HCT116 (cell line): ENCODE results near the gene ACADS. TPM values are rescaled to one million over a fixed set of nuclear protein-coding genes. Genes with fewer than 3 reads are reported as not detected.

ENCODE experiments used
- ATAC-seq: fragments of 200-7000 bp; cut with Tn5 transposase; 2 replicates; pipeline ENCODE4 v1.9.1; 2020; ENCODE audit warnings: mild to moderate bottlenecking, moderate library complexity
- Bru-seq: library from RNA; stranded (reverse); fragments of 400-500 nt; gene quantifications from one replicate; lab custom pipeline; 2021; lab: Mats Ljungman, UMichigan
- BruChase-seq, 2 experiments: library from RNA; stranded (reverse); fragments of 400-500 nt; gene quantifications; one replicate each; lab custom pipeline; 2021; lab: Mats Ljungman, UMichigan
- BruUV-seq: library from RNA; stranded (reverse); fragments of 400-500 nt; replicated peaks from 2 replicates; lab custom pipeline; 2021; lab: Mats Ljungman, UMichigan
- CTCF ChIA-PET: fragments of 300-600 bp; sonication (Branson Sonifier 250); formaldehyde crosslinking; loops from one replicate; lab custom pipeline; 2021; ENCODE audit warnings: antibody characterized with exemption; lab: Charles Lee
- POLR2A ChIA-PET: fragments of 300-600, 350-600 bp; sonication (Branson Sonifier 250); formaldehyde crosslinking; loops from one replicate; lab custom pipeline; 2021; ENCODE audit warnings: antibody characterized with exemption; lab: Charles Lee
- RAD21 ChIA-PET, 2 experiments: fragments of 300-600 bp; sonication (Branson Sonifier 250); formaldehyde crosslinking; loops; one replicate each; lab custom pipeline; 2023; ENCODE audit warnings: low total read pairs in 2 of 2; ENCODE audit not compliant: uncharacterized antibody in 2 of 2, unreplicated experiment in 2 of 2, low non-redundant PET in 1 of 2; lab: Charles Lee
- DNase-seq: peaks from one replicate; pipeline ENCODE4 v3.0.0-alpha.2; 2010; ENCODE audit warnings: low read depth, low spot score
- H2AFZ ChIP-seq: fragments of 200-600 bp; shearing (Covaris generic), sonication (generic); 2 replicates; pipeline ENCODE4 v1.6.1; 2017; ENCODE audit warnings: low read depth, mixed run types, mixed read lengths, antibody characterized with exemption, low read length; ENCODE audit not compliant: poor library complexity, severe bottlenecking
- H3K27ac ChIP-seq: 2 replicates; pipeline ENCODE4 v1.5.1; 2012; ENCODE audit warnings: low read depth, low read length
- H3K27me3 ChIP-seq: fragments of 200-600 bp; sonication (generic); 2 replicates; pipeline ENCODE4 v1.6.1; 2016; ENCODE audit warnings: mixed run types, low read length, mixed read lengths; ENCODE audit not compliant: insufficient read depth
- H3K36me3 ChIP-seq, 2 experiments: fragments of 200-500 bp in 1 of 2; fragments of 200-600 bp in 1 of 2; sonication (Bioruptor generic) in 1 of 2; sonication (generic) in 1 of 2; 2 replicates each; pipeline versions ENCODE4 v1.5.1 to v1.6.1; 2014 to 2016; ENCODE audit warnings: low read length in 2 of 2, inconsistent platforms in 1 of 2, mixed read lengths in 1 of 2, mixed run types in 1 of 2; ENCODE audit not compliant: insufficient read depth in 2 of 2, control insufficient read depth in 1 of 2
- H3K4me1 ChIP-seq, 2 experiments: fragments of 200-600 bp in 1 of 2; sonication (generic) in 1 of 2; 2 replicates each; pipeline versions ENCODE4 v1.5.1 to v1.6.1; 2012 to 2017; ENCODE audit warnings: low read length in 2 of 2, inconsistent platforms in 1 of 2, mild to moderate bottlenecking in 1 of 2, mixed read lengths in 1 of 2, mixed run types in 1 of 2, moderate library complexity in 1 of 2; ENCODE audit not compliant: insufficient read depth in 2 of 2, control insufficient read depth in 1 of 2
- H3K4me2 ChIP-seq: fragments of 200-600 bp; sonication (generic); 2 replicates; pipeline ENCODE4 v1.6.1; 2017; ENCODE audit warnings: mixed run types, low read length, mixed read lengths
- H3K4me3 ChIP-seq, 2 experiments: fragments of 200-600 bp in 1 of 2; sonication (generic) in 1 of 2; replicated peaks in 1 of 2; 2 replicates each; pipeline ENCODE4 v1.5.1; 2011 to 2016; ENCODE audit warnings: low read length in 2 of 2, control low read depth in 1 of 2, low read depth in 1 of 2, mild to moderate bottlenecking in 1 of 2, mixed read lengths in 1 of 2, mixed run types in 1 of 2
- H3K79me2 ChIP-seq: fragments of 200-600 bp; sonication (generic); 2 replicates; pipeline ENCODE4 v1.6.1; 2017; ENCODE audit warnings: mild to moderate bottlenecking, mixed run types, low read length, moderate library complexity, mixed read lengths; ENCODE audit not compliant: insufficient read depth
- H3K9ac ChIP-seq: fragments of 200-600 bp; sonication (generic); 2 replicates; pipeline ENCODE4 v1.6.1; 2016; ENCODE audit warnings: low read length, mixed read lengths
- H3K9me2 ChIP-seq: fragments of 200-600 bp; sonication (generic), shearing (Covaris generic); 2 replicates; pipeline ENCODE4 v1.6.1; 2017; ENCODE audit warnings: mixed run types, mild to moderate bottlenecking, moderate library complexity; ENCODE audit not compliant: insufficient read depth
- H3K9me3 ChIP-seq, 2 experiments: fragments of 200-500 bp in 1 of 2; fragments of 200-600 bp in 1 of 2; sonication (Bioruptor generic) in 1 of 2; sonication (generic) in 1 of 2; 2 replicates each; pipeline ENCODE4 v1.6.1; 2014 to 2017; ENCODE audit warnings: low read length in 2 of 2, mixed read lengths in 2 of 2, inconsistent platforms in 1 of 2, low read depth in 1 of 2, mild to moderate bottlenecking in 1 of 2, mixed run types in 1 of 2, moderate library complexity in 1 of 2; ENCODE audit not compliant: control insufficient read depth in 1 of 2, insufficient read depth in 1 of 2
- H4K20me1 ChIP-seq: fragments of 200-600 bp; sonication (generic), shearing (Covaris generic); 2 replicates; pipeline ENCODE4 v1.6.1; 2017; ENCODE audit warnings: mixed run types, mild to moderate bottlenecking, moderate library complexity; ENCODE audit not compliant: insufficient read depth
- ELF1 ChIP-seq: IDR thresholded peaks from 2 replicates; pipeline ENCODE4 v1.6.1; 2012; ENCODE audit warnings: low read depth, borderline replicate concordance
- EZH2 ChIP-seq: fragments of 200-600 bp; sonication (generic); IDR thresholded peaks from 2 replicates; pipeline ENCODE4 v1.6.1; 2017; ENCODE audit warnings: antibody characterized with exemption, mixed run types
- JUND ChIP-seq: IDR thresholded peaks from 2 replicates; pipeline ENCODE4 v1.6.1; 2012
- POLR2A ChIP-seq: IDR thresholded peaks from 2 replicates; pipeline ENCODE4 v1.7.0; 2011; ENCODE audit warnings: borderline replicate concordance; ENCODE audit not compliant: insufficient read depth, insufficient read length; ENCODE audit errors: extremely low read depth
- POLR2AphosphoS5 ChIP-seq: IDR thresholded peaks from 2 replicates; pipeline ENCODE4 v1.6.1; 2011; ENCODE audit warnings: mild to moderate bottlenecking, low read depth, low read length, moderate library complexity
- RAD21 ChIP-seq: IDR thresholded peaks from 2 replicates; pipeline ENCODE4 v1.6.1; 2012; ENCODE audit warnings: low read depth, mild to moderate bottlenecking
- SIN3A ChIP-seq: IDR thresholded peaks from 2 replicates; pipeline ENCODE4 v1.6.1; 2012; ENCODE audit warnings: low read depth
- SP1 ChIP-seq: IDR thresholded peaks from 2 replicates; pipeline ENCODE4 v1.6.1; 2012; ENCODE audit warnings: low read depth
- YY1 ChIP-seq: IDR thresholded peaks from 2 replicates; pipeline ENCODE4 v1.6.1; 2011; ENCODE audit warnings: low read length, low read depth, moderate library complexity, mild to moderate bottlenecking; ENCODE audit not compliant: insufficient replicate concordance; ENCODE audit errors: extremely low read depth
- ZFX ChIP-seq: fragments of 450-650 bp; IDR thresholded peaks from 2 replicates; pipeline ENCODE4 v1.6.1; 2017
- intact Hi-C: fragments of 100-400 bp; cut with micrococcal nuclease; formaldehyde crosslinking; loops from 2 replicates; pipeline ENCODE4 v1.10.0; 2022
- long read RNA-seq: library from polyadenylated mRNA; unstranded; transcript quantifications from one replicate; pipeline ENCODE4 v2.0.0, GENCODE V29; 2021; ENCODE audit not compliant: unreplicated experiment
- polyA plus RNA-seq: library from polyadenylated mRNA; unstranded; fragments of >200 nt; gene quantifications from 2 replicates; pipeline ENCODE4 v1.2.1, GENCODE V29; 2012; ENCODE audit warnings: missing spikeins
- total RNA-seq: library from RNA; stranded (reverse); gene quantifications from one replicate; pipeline ENCODE4 v1.2.1, GENCODE V29; 2021; ENCODE audit not compliant: unreplicated experiment
- TF ChIP-seq, protein P1 (sequence below): IDR thresholded peaks from 2 replicates; pipeline ENCODE4 v1.6.1; 2012

ACADS gene, protein sequence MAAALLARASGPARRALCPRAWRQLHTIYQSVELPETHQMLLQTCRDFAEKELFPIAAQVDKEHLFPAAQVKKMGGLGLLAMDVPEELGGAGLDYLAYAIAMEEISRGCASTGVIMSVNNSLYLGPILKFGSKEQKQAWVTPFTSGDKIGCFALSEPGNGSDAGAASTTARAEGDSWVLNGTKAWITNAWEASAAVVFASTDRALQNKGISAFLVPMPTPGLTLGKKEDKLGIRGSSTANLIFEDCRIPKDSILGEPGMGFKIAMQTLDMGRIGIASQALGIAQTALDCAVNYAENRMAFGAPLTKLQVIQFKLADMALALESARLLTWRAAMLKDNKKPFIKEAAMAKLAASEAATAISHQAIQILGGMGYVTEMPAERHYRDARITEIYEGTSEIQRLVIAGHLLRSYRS
- total RNA-seq (21.4 TPM), Bru-seq, nascent RNA (percentile 56 among the genes with signal in this experiment), BruChase-seq, experiment 1, labeled RNA remaining after a 6-hour chase (percentile 60 among the genes with signal in this experiment), BruChase-seq, experiment 2, labeled RNA remaining after a 2-hour chase (percentile 62 among the genes with signal in this experiment)
- 21.2 and 22.2 TPM in 2 replicates for polyA plus RNA-seq
- long read RNA-seq, transcript ACADS-201 (10 exons, 1,950 nt), result major isoform, 58 of 78 reads
- long read RNA-seq, partial matches to known transcripts, result 6 of 78 reads
- long read RNA-seq, other reads (novel, unspliced or antisense), result 14 of 78 reads

DNA sequence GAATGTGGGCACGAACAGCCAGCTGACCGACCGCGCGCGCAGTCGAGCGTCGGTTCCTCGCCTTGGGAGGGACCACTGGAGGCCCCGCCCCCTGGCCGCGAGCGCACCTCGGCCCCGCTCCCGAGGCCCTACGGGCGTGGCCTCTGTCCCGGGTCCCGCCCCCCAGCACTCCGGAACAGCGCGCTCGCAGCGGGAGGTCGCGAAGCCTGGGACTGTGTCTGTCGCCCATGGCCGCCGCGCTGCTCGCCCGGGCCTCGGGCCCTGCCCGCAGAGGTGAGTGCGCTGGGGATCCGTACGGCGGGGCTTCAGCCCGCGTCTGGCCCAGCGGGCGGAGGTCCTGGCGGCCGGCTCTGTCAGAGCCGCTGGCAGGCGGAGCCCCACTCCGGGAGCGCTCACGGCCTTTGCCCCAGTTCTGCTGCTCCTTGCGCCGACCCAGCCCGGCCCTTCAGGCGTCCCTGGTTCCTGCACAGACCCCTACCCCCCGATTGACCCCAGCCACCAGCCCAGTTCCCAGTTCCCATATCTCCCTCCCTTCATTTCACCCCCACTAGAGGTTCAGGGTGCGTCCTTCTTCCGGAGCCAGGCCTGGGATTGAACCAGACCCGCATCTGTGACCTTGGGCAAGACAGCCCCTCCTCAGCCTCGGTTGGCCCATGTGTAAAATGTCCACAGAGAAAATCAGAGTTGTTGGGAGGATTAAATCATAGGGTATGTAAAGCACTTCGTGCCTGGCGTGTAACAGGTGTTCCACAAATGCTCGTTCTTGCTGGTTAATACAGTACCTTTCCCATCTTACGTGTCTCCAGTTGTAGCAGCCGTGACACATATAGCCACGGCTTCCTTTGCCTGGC, at the start of gene ACADS:
ACADS (plus strand) TSS at position 168 of the 851 bp plus-strand sequence; CDS start at position 228, 60 bp downstream.
- intact Hi-C loops, result loop anchor here (5.0 kb wide), 1 partner anchor 246 kb away; no protein-coding TSS in a partner anchor

More for the DNA sequence above, at the start of gene ACADS:
- Histone ChIP-seq H3K4me2 (peak within 1 kb of the TSS; percentile 96), H3K4me3 (peak within 1 kb of the TSS; percentile 81 to 83), H3K27ac (peak within 1 kb of the TSS; percentile 73), H3K9ac (peak within 1 kb of the TSS; percentile 81), H3K9me2 (no peaks in the 10 kb centered on the region), H3K79me2 (no peaks in the 10 kb centered on the region), H4K20me1 (no peaks in the 10 kb centered on the region), H3K4me1 (peaks cover 3 to 18% of the 10 kb centered on the region in 2 experiments; a peak in 2 of 4 replicates), H2AFZ (peak within 1 kb of the TSS; percentile 32), H3K9me3 (no peaks in the 10 kb centered on the region), H3K27me3 (no peaks in the 10 kb centered on the region), H3K36me3 (peaks cover 15 to 24% of the 10 kb centered on the region in 2 experiments; a peak in 3 of 4 replicates)
- no TSS peak for BruUV-seq
- ChIA-PET RAD21 (no interaction called here), POLR2A (interaction anchor here (1.2 kb wide), 1 partner anchor 15 kb away, joined by 3 read pairs; the partner anchor contains the start of gene UNC119B), CTCF (interaction anchor here (0.6 kb wide), 1 partner anchor 214 kb away, joined by 3 read pairs; no protein-coding TSS in a partner anchor)
- ATAC-seq (peak; percentile 100), DNase-seq (peak; percentile 51)
- TF ChIP-seq SP1 (no peak; the same call in 1 of the 2 replicates), ELF1 (no peak), YY1 (peak; percentile 70), JUND (no peak), RAD21 (0 out of 2 replicates have a peak, but pooled peaks have one; percentile 6), ZFX (peak; percentile 78), POLR2A (peak; percentile 68), SIN3A (peak; percentile 45; the same call in 1 of the 2 replicates), POLR2AphosphoS5 (peak; percentile 92), EZH2 (no peak)
- TF ChIP-seq, protein P1, sequence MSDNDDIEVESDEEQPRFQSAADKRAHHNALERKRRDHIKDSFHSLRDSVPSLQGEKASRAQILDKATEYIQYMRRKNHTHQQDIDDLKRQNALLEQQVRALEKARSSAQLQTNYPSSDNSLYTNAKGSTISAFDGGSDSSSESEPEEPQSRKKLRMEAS, result peak; percentile 70; the same call in 1 of the 2 replicates
